DND-41 (cell line): ENCODE data around the gene PRKAR2B.

Experiments used
- CTCF ChIP-seq: IDR thresholded peaks from 2 replicates; pipeline ENCODE4 v1.5.1; 2012; ENCODE audit warnings: borderline replicate concordance, low read length, moderate library complexity, mild to moderate bottlenecking; ENCODE audit not compliant: poor library complexity, severe bottlenecking; ENCODE audit errors: extremely low read depth
- EZH2 ChIP-seq: IDR thresholded peaks from 3 replicates; pipeline ENCODE4 v1.6.1; 2012; ENCODE audit warnings: borderline replicate concordance, low read depth, mild to moderate bottlenecking, moderate library complexity, low read length, inconsistent platforms; ENCODE audit not compliant: severe bottlenecking

GRCh38 chr7:107046491-107047259 lies 2.2 kb downstream of the PRKAR2B start:
- TF ChIP-seq CTCF: no peak
- TF ChIP-seq EZH2: no peak
